ENCODE measurements around the gene MFSD6L.

- TF ChIP-seq CTCF (conservative IDR thresholded peaks at IDR 0.05 in 1 of 2, IDR thresholded peaks at IDR 0.05 in 1 of 2; ENCODE audit: extremely low read depth in 1 of 2, insufficient read depth in 1 of 2, low read depth in 1 of 2, low read length in 2 of 2): no peak
- TF ChIP-seq EZH2 (IDR thresholded peaks at IDR 0.05; ENCODE audit: borderline replicate concordance, low read length): no peak
These were observed 4.6 kb upstream of the MFSD6L start for GRCh38 chr17:8803531-8804420.
